WERI-Rb-1 (cell line): ENCODE data around the gene CT47C1.

ENCODE experiments used
- DNase-seq: peaks from one replicate; pipeline ENCODE4 v3.0.0-alpha.2; 2020
- H3K27ac ChIP-seq: fragments of 250-450 bp; sonication (Bioruptor Pico); 2 replicates; pipeline ENCODE4 v1.5.1; 2020; ENCODE audit warnings: mild to moderate bottlenecking, moderate library complexity
- H3K27me3 ChIP-seq: fragments of 250-450 bp; sonication (Bioruptor Pico); 2 replicates; pipeline ENCODE4 v1.5.1; 2021; ENCODE audit warnings: mild to moderate bottlenecking, low read depth, moderate library complexity; ENCODE audit not compliant: insufficient read depth, severe bottlenecking
- H3K36me3 ChIP-seq: fragments of 250-450 bp; sonication (Bioruptor Pico); 2 replicates; pipeline ENCODE4 v1.5.1; 2020; ENCODE audit warnings: mild to moderate bottlenecking, moderate library complexity
- H3K4me3 ChIP-seq: 2 replicates; pipeline ENCODE4 v1.5.1; 2011; ENCODE audit warnings: low read depth, mild to moderate bottlenecking, control low read depth, low read length
- H3K9me3 ChIP-seq: fragments of 250-450 bp; sonication (Bioruptor Pico); 2 replicates; pipeline ENCODE4 v1.5.1; 2021; ENCODE audit warnings: mild to moderate bottlenecking, moderate library complexity; ENCODE audit not compliant: severe bottlenecking
- CTCF ChIP-seq: IDR thresholded peaks from 2 replicates; pipeline ENCODE4 v1.5.1; 2011; ENCODE audit warnings: low read depth, mild to moderate bottlenecking, control low read depth, inconsistent platforms, low read length

The CT47C1 gene

GRCh38 chrX:119082278-119082677 is 9.5 kb downstream of the CT47C1 start:
- Histone ChIP-seq H3K36me3 (no peaks in the 10 kb centered on the region), H3K27ac (no peak overlapping the region), H3K4me3 (no peak overlapping the region), H3K27me3 (peaks cover 54% of the 10 kb centered on the region), H3K9me3 (no peaks in the 10 kb centered on the region)
- TF ChIP-seq CTCF = no peak
- no peak for DNase-seq

GRCh38 chrX:119084766-119085165 is 12.0 kb downstream of the CT47C1 start:
- no peak for TF ChIP-seq CTCF
- no peaks in the 10 kb centered on the region for H3K9me3 ChIP-seq
- H3K27me3 ChIP-seq = peaks cover 62% of the 10 kb centered on the region
- no peak for DNase-seq
- no peak overlapping the region for H3K4me3 ChIP-seq
- no peak overlapping the region for H3K27ac ChIP-seq
- no peaks in the 10 kb centered on the region for H3K36me3 ChIP-seq

- no peaks in the 10 kb centered on the region for H3K36me3 ChIP-seq
- TF ChIP-seq CTCF = no peak
- H3K27ac ChIP-seq = no peak overlapping the region
These were observed 14.3 kb downstream of the CT47C1 start for GRCh38 chrX:119087121-119087520.

GRCh38 chrX:119089619-119090018 is 16.8 kb downstream of the CT47C1 start:
- H3K4me3 ChIP-seq = no peak overlapping the region
- peaks cover 47% of the 10 kb centered on the region for H3K27me3 ChIP-seq
- DNase-seq = no peak
- no peaks in the 10 kb centered on the region for H3K9me3 ChIP-seq
- TF ChIP-seq CTCF = no peak
- H3K27ac ChIP-seq = no peak overlapping the region
- H3K36me3 ChIP-seq = no peaks in the 10 kb centered on the region

More at GRCh38 chrX:119087121-119087520, 14.3 kb downstream of the CT47C1 start:
- H3K9me3 ChIP-seq = no peaks in the 10 kb centered on the region
- no peak overlapping the region for H3K4me3 ChIP-seq
- no peak for DNase-seq
- peaks cover 53% of the 10 kb centered on the region for H3K27me3 ChIP-seq

- no peaks in the 10 kb centered on the region for H3K9me3 ChIP-seq
- no peak for TF ChIP-seq CTCF
- no peak for DNase-seq
- H3K4me3 ChIP-seq = no peak overlapping the region
- no peaks in the 10 kb centered on the region for H3K36me3 ChIP-seq
- no peak overlapping the region for H3K27ac ChIP-seq
- peaks cover 45% of the 10 kb centered on the region for H3K27me3 ChIP-seq
These were observed 17.8 kb downstream of the CT47C1 start for GRCh38 chrX:119090627-119091026.

GRCh38 chrX:119093991-119094735 is 21.4 kb downstream of the CT47C1 start:
- Histone ChIP-seq H3K27ac (no peak overlapping the region), H3K9me3 (no peaks in the 10 kb centered on the region), H3K36me3 (no peaks in the 10 kb centered on the region), H3K4me3 (no peak overlapping the region), H3K27me3 (peaks cover 43% of the 10 kb centered on the region)
- no peak for DNase-seq
- no peak for TF ChIP-seq CTCF
